ENCODE data around the gene TDRD6. TPM values are rescaled to one million over a fixed set of nuclear protein-coding genes. Genes with fewer than 3 reads are reported as not detected.

The TDRD6 gene
- total and polyA plus RNA-seq, 2 donors (not counting 3 experiments of a cell fraction or from before 2014, with no cell fraction given) = under 0.01 TPM; not detected in 1

DNA sequence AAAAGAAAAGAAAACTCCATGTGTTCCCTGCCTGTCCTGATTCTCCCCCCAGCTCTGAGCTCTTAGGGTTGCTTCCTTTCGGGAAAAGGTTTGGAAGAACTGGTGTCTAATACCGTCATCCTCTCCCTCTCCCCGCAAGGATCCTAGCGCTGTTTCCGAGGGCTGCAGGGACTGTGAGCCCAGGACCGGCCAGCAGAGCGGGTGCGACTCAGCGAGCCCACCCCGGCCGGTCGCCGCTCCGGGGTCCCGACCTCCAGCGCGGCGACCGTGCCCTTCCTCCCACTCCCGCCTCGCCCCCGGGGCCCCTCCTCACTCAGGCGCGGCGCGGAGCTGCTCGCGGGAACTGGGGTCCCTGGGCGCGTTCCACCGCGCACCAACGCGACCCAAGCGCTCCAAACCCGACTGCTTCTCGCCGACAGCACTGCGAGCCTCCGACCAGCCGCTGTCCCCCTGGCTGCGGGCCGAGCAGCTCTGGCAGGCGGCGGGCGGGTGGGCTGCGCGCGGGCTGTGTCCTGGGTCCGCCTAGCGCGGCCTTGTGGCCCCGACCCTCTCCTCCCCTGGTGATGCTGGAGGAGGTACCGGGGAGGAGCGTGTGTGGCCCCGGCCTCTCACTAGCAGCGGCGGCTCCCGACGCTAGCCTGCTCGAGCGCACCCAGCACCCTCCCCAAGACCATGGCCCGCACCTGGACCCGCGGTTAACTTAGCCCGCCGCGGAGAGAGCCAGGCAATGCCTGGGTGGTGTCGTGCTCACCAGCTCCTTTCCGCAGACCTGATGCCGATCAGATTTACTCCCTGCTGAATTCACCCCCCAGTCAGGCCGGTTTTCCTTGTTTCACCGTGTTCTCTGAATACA, 47.4 kb downstream of the TDRD6 start, which contains the start of gene PLA2G7:
Gene PLA2G7, minus strand, starts transcription at position 509 of the 853 bp plus-strand sequence. CDS start 12,484 bp downstream, outside the sequence.
- Histone ChIP-seq H3K9me1 (replicated peaks; ENCODE audit: control insufficient read depth, extremely low read depth, insufficient read depth, low read length) (no peaks in the 10 kb centered on the region), H2AFZ (ENCODE audit: low read depth, low read length) (peak within 1 kb of the TSS; percentile 66), H3K4me2 (ENCODE audit: insufficient read depth, low read length) (peak within 1 kb of the TSS; percentile 86), H4K20me1 (replicated peaks; ENCODE audit: control insufficient read depth, extremely low read depth, insufficient read depth, low read length) (no peaks in the 10 kb centered on the region), H3K79me2 (ENCODE audit: control insufficient read depth, insufficient read depth, low read length) (no peaks in the 10 kb centered on the region), H3K36me3 (ENCODE audit: control insufficient read depth in 2 of 2, extremely low read depth in 1 of 2, insufficient read depth in 2 of 2, low read length in 2 of 2) (no peaks in the 10 kb centered on the region), H3K27me3 (ENCODE audit: control insufficient read depth in 2 of 2, insufficient read depth in 2 of 2, low read length in 2 of 2) (peaks cover 33 to 51% of the 10 kb centered on the region in 2 experiments), H3K27ac (ENCODE audit: insufficient read depth, low read depth, low read length) (no peak within 1 kb of the TSS), H3K9ac (replicated peaks; ENCODE audit: extremely low read depth, insufficient read depth, low read length) (no peak within 1 kb of the TSS), H3K9me3 (replicated peaks; ENCODE audit: control insufficient read depth, insufficient read depth, low read length) (no peaks in the 10 kb centered on the region), H3K4me1 (ENCODE audit: control insufficient read depth, extremely low read depth, insufficient read depth, low read length) (peaks cover 5% of the 10 kb centered on the region), H3K4me3 (replicated peaks in 1 of 3; ENCODE audit: insufficient read depth in 1 of 3, low read depth in 1 of 3, low read length in 3 of 3) (peak within 1 kb of the TSS in 2 of 3 experiments; percentile 27 to 52)
- POLR2A ChIA-PET = no interaction called here
- CTCF ChIA-PET = no interaction called here
- TF ChIP-seq JUN (IDR thresholded peaks at IDR 0.05; ENCODE audit: borderline replicate concordance, insufficient read depth, insufficient read length, low read depth) (no peak), EZH2 (IDR thresholded peaks at IDR 0.05; ENCODE audit: borderline replicate concordance, low read depth, low read length, severe bottlenecking) (peak; percentile 70)
- no peak for DNase-seq (ENCODE audit: low read depth, low spot score)
- dilution Hi-C loops (cut with MboI; ENCODE audit: extremely low pct_ligation_motif_present, low sequenced_read_pairs) = no loop called here
- no peak for FAIRE-seq
- intact Hi-C loops (cut with micrococcal nuclease) = no loop called here
- no TSS peak for BruUV-seq (replicated peaks)

DNA sequence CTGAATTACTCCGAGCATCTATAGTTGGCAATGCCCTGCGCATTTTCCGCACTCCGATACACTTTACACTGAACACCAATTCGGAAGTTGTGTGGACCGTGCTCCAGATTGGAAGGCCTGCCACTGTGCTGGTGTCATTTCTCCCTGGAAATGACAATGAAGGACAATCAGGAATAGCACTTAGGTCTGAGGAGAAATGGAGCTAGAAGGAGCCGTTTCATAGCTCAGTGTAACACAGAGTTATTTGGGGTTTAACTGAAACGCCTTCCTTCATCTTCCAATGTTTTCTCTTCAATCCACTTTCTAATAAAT, 48.0 kb downstream of the TDRD6 start:
- no TSS peak for BruUV-seq (replicated peaks)
- TF ChIP-seq JUN (IDR thresholded peaks at IDR 0.05; ENCODE audit: borderline replicate concordance, insufficient read depth, insufficient read length, low read depth) (no peak), EZH2 (IDR thresholded peaks at IDR 0.05; ENCODE audit: borderline replicate concordance, low read depth, low read length, severe bottlenecking) (no peak), GATA2 (IDR thresholded peaks at IDR 0.05; ENCODE audit: insufficient read depth, insufficient read length, low read depth, low read length) (no peak), POLR2AphosphoS5 (IDR thresholded peaks at IDR 0.05; ENCODE audit: insufficient read depth, low read depth, low read length) (no peak), POLR2A (IDR thresholded peaks at IDR 0.05; ENCODE audit: low read depth, low read length) (no peak), FOS (IDR thresholded peaks at IDR 0.05; ENCODE audit: borderline replicate concordance, insufficient read depth, low read length) (no peak), MYC (IDR thresholded peaks at IDR 0.05; ENCODE audit: low read depth, low read length) (no peak)
- TF ChIP-seq, protein P1, sequence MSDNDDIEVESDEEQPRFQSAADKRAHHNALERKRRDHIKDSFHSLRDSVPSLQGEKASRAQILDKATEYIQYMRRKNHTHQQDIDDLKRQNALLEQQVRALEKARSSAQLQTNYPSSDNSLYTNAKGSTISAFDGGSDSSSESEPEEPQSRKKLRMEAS (IDR thresholded peaks at IDR 0.05; ENCODE audit: insufficient read depth, insufficient read length) = no peak
- TF ChIP-seq, protein P2, sequence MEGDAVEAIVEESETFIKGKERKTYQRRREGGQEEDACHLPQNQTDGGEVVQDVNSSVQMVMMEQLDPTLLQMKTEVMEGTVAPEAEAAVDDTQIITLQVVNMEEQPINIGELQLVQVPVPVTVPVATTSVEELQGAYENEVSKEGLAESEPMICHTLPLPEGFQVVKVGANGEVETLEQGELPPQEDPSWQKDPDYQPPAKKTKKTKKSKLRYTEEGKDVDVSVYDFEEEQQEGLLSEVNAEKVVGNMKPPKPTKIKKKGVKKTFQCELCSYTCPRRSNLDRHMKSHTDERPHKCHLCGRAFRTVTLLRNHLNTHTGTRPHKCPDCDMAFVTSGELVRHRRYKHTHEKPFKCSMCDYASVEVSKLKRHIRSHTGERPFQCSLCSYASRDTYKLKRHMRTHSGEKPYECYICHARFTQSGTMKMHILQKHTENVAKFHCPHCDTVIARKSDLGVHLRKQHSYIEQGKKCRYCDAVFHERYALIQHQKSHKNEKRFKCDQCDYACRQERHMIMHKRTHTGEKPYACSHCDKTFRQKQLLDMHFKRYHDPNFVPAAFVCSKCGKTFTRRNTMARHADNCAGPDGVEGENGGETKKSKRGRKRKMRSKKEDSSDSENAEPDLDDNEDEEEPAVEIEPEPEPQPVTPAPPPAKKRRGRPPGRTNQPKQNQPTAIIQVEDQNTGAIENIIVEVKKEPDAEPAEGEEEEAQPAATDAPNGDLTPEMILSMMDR (IDR thresholded peaks at IDR 0.05; ENCODE audit: extremely low read depth in 1 of 2, insufficient read depth in 1 of 2, low read depth in 1 of 2, low read length in 2 of 2) = no peak
- ChIA-PET CTCF (no interaction called here), POLR2A (no interaction called here)
- peaks cover 33 to 46% of the 10 kb centered on the region in 2 experiments for H3K27me3 ChIP-seq (ENCODE audit: control insufficient read depth in 2 of 2, insufficient read depth in 2 of 2, low read length in 2 of 2)
- no peak overlapping the region for H2AFZ ChIP-seq (ENCODE audit: low read depth, low read length)
- no peak overlapping the region for H3K4me3 ChIP-seq (replicated peaks in 1 of 3; ENCODE audit: insufficient read depth in 1 of 3, low read depth in 1 of 3, low read length in 3 of 3)
- no peak for FAIRE-seq
- H3K79me2 ChIP-seq (ENCODE audit: control insufficient read depth, insufficient read depth, low read length) = no peaks in the 10 kb centered on the region
- DNase-seq (ENCODE audit: low read depth, low spot score) = no peak
- no peaks in the 10 kb centered on the region for H3K9me1 ChIP-seq (replicated peaks; ENCODE audit: control insufficient read depth, extremely low read depth, insufficient read depth, low read length)
- peaks cover 5% of the 10 kb centered on the region for H3K4me1 ChIP-seq (ENCODE audit: control insufficient read depth, extremely low read depth, insufficient read depth, low read length)
- no peaks in the 10 kb centered on the region for H3K36me3 ChIP-seq (ENCODE audit: control insufficient read depth in 2 of 2, extremely low read depth in 1 of 2, insufficient read depth in 2 of 2, low read length in 2 of 2)
- H3K27ac ChIP-seq (ENCODE audit: insufficient read depth, low read depth, low read length) = no peak overlapping the region
- no peak overlapping the region for H3K9ac ChIP-seq (replicated peaks; ENCODE audit: extremely low read depth, insufficient read depth, low read length)
- intact Hi-C loops (cut with micrococcal nuclease) = no loop called here
- H4K20me1 ChIP-seq (replicated peaks; ENCODE audit: control insufficient read depth, extremely low read depth, insufficient read depth, low read length) = no peaks in the 10 kb centered on the region
- dilution Hi-C loops (cut with MboI; ENCODE audit: extremely low pct_ligation_motif_present, low sequenced_read_pairs) = no loop called here
- no peaks in the 10 kb centered on the region for H3K9me3 ChIP-seq (replicated peaks; ENCODE audit: control insufficient read depth, insufficient read depth, low read length)
- H3K4me2 ChIP-seq (ENCODE audit: insufficient read depth, low read length) = peak overlapping the region; percentile 86

All from endothelial cell of umbilical vein (primary cell).